GM12878 (cell line): ENCODE measurements around the gene CAMK2B. TPM values are rescaled to one million over a fixed set of nuclear protein-coding genes. Genes with fewer than 3 reads are reported as not detected.

Source experiments
- CTCF ChIP-seq, 3 experiments: IDR thresholded peaks in 2 of 3; conservative IDR thresholded peaks in 1 of 3; 2 replicates each; pipeline ENCODE4 v1.5.1; 2011; ENCODE audit warnings: low read depth in 3 of 3, low read length in 3 of 3, mild to moderate bottlenecking in 3 of 3, control low read depth in 2 of 3, moderate library complexity in 2 of 3, inconsistent platforms in 1 of 3, mixed read lengths in 1 of 3; ENCODE audit not compliant: control insufficient read depth in 2 of 3, insufficient read depth in 1 of 3; ENCODE audit errors: extremely low read depth in 1 of 3
- NFXL1 ChIP-seq: fragments of 450-650 bp; IDR thresholded peaks from 2 replicates; pipeline ENCODE4 v1.6.1; 2017; ENCODE audit warnings: antibody characterized with exemption, mild to moderate bottlenecking, borderline replicate concordance
- POLR2A ChIP-seq: IDR thresholded peaks from 2 replicates; pipeline ENCODE4 v1.6.1; 2011; ENCODE audit warnings: low read depth, mild to moderate bottlenecking, low read length
- RCOR1 ChIP-seq: conservative IDR thresholded peaks from 2 replicates; pipeline ENCODE4 v1.6.1; 2012; ENCODE audit warnings: low read depth, low read length, improper control_type of control experiment
- REST ChIP-seq: IDR thresholded peaks from 2 replicates; pipeline ENCODE4 v1.6.1; 2012; ENCODE audit warnings: mild to moderate bottlenecking, low read depth, low read length
- SRF ChIP-seq, 2 experiments: IDR thresholded peaks; 2 replicates each; pipeline ENCODE4 v1.6.1; 2011; ENCODE audit warnings: low read depth in 2 of 2, low read length in 2 of 2, mild to moderate bottlenecking in 1 of 2, moderate library complexity in 1 of 2
- TAF1 ChIP-seq: IDR thresholded peaks from 2 replicates; pipeline ENCODE4 v1.6.1; 2011; ENCODE audit warnings: mild to moderate bottlenecking, low read depth, low read length, borderline replicate concordance
- USF2 ChIP-seq: IDR thresholded peaks from 2 replicates; pipeline ENCODE4 v1.6.1; 2011; ENCODE audit warnings: low read depth, low read length, improper control_type of control experiment, borderline replicate concordance
- polyA plus RNA-seq, 11 experiments: library from polyadenylated mRNA; depleted of rRNA in 4 of 11; unstranded in 6 of 11; stranded (reverse) in 5 of 11; fragments of >200 nt; fragmentation: Nextera tagmentation in 4 of 11; fragmentation: Illumina TruSeq in 1 of 11; extraction: Ambion mirVana in 4 of 11; extraction: Trizol in 1 of 11; gene quantifications; 1 replicate in 1 of 11; 2 replicates in 10 of 11; pipeline versions ENCODE4 v1.2.1 to v1.2.3, GENCODE V29; 2011 to 2016; ENCODE audit warnings: inconsistent platforms in 2 of 11, missing spikeins in 2 of 11, low read depth in 1 of 11
- total RNA-seq, 4 experiments: library from RNA; depleted of rRNA in 3 of 4; stranded (reverse); fragments of >200 nt in 3 of 4; fragmentation: Illumina TruSeq in 1 of 4; extraction: Trizol in 1 of 4; gene quantifications; 2 replicates each; pipeline versions ENCODE4 v1.2.1 to v1.2.3, GENCODE V29; 2013 to 2021

CAMK2B gene
- total and polyA plus RNA-seq, 10 of the 15 experiments (the other 5 are each of a cell fraction or from before 2014, with no cell fraction given): 0.06 to 0.23 (median 0.11) TPM; not detected in 5

- TF ChIP-seq REST (no peak), TAF1 (no peak), RCOR1 (no peak), SRF (IDR thresholded peaks at IDR 0.05; ENCODE audit: low read depth in 2 of 2, low read length in 2 of 2) (no peak), POLR2A (no peak), CTCF (IDR thresholded peaks at IDR 0.05 in 2 of 3, conservative IDR thresholded peaks at IDR 0.05 in 1 of 3; ENCODE audit: control insufficient read depth in 2 of 3, extremely low read depth in 1 of 3, insufficient read depth in 1 of 3, low read depth in 3 of 3, low read length in 3 of 3) (peak; percentile 22 to 56 (median 44); a peak in 4 of 6 replicates), NFXL1 (peak; percentile 95), USF2 (no peak)
Measured at GRCh38 chr7:44307301-44307900, 18.0 kb downstream of the CAMK2B start (continued).
